Measurements from ENCODE around the gene MVK. TPM values are rescaled to one million over a fixed set of nuclear protein-coding genes. Genes with fewer than 3 reads are reported as not detected.
A peak's percentile ranks its signal among the peaks of the same experiment; 100 is the strongest.

MVK gene
- total and polyA plus RNA-seq, 2 of the 4 experiments (the other 2 are of a cell fraction): 6.6 to 11.5 TPM

GRCh38 chr12:109539508-109539907, 34.1 kb upstream of the MVK start:
- Histone ChIP-seq H3K4me1 (ENCODE audit: control insufficient read depth, insufficient read depth, low read length) (peaks cover 9% of the 10 kb centered on the region), H2AK9ac (replicated peaks; ENCODE audit: low read depth, low read length, poor library complexity) (peak overlapping the region; percentile 76), H4K91ac (ENCODE audit: insufficient read depth, low read depth, low read length) (peak overlapping the region; percentile 62), H2BK5ac (ENCODE audit: low read depth, low read length, poor library complexity, severe bottlenecking) (peak overlapping the region; percentile 42), H4K5ac (ENCODE audit: low read depth, low read length) (no peak overlapping the region), H3K4me2 (ENCODE audit: low read depth, low read length) (no peak overlapping the region), H2AFZ (replicated peaks; ENCODE audit: low read length, poor library complexity) (peak overlapping the region; percentile 77), H4K8ac (ENCODE audit: low read depth in 2 of 2, low read length in 2 of 2) (peak overlapping the region in 1 of 2 experiments; percentile 39; a peak in 1 of 4 replicates), H3K4me3 (ENCODE audit: insufficient read depth, low read depth, low read length) (no peak overlapping the region), H3K79me1 (ENCODE audit: low read depth in 1 of 2, low read length in 2 of 2) (peaks cover 0 to 4% of the 10 kb centered on the region in 2 experiments; a peak in 3 of 4 replicates), H2BK20ac (ENCODE audit: low read depth, low read length) (0 out of 2 replicates have a peak overlapping the region, but pooled peaks have one; percentile 55), H2BK120ac (ENCODE audit: low read depth, low read length) (peak overlapping the region; percentile 76), H2BK15ac (ENCODE audit: low read depth, low read length) (no peak overlapping the region), H3K9ac (ENCODE audit: low read depth, low read length) (no peak overlapping the region), H2AK5ac (ENCODE audit: low read depth, low read length) (0 out of 2 replicates have a peak overlapping the region, but pooled peaks have one; percentile 60), H3K18ac (ENCODE audit: low read depth, low read length) (no peak overlapping the region), H4K20me1 (ENCODE audit: insufficient read depth, low read length) (no peaks in the 10 kb centered on the region), H3K14ac (replicated peaks; ENCODE audit: low read depth, low read length) (peak overlapping the region; percentile 58; the same call in 1 of the 2 replicates), H3K56ac (ENCODE audit: extremely low read depth, insufficient read depth, low read length) (no peak overlapping the region), H3K9me3 (ENCODE audit: control insufficient read depth, insufficient read depth, low read length) (no peaks in the 10 kb centered on the region), H3K23ac (ENCODE audit: low read depth, low read length) (no peak overlapping the region), H3K27me3 (ENCODE audit: control insufficient read depth, insufficient read depth, low read length) (no peaks in the 10 kb centered on the region), H3K36me3 (ENCODE audit: control insufficient read depth, insufficient read depth, low read length) (peaks cover 14% of the 10 kb centered on the region; the same call in 1 of the 2 replicates), H3K9me1 (ENCODE audit: insufficient read depth, low read length) (peaks cover 8% of the 10 kb centered on the region), H3K27ac (ENCODE audit: insufficient read depth, low read length) (no peak overlapping the region; the same call in 1 of the 2 replicates), H3K4ac (ENCODE audit: low read depth, low read length) (peak overlapping the region; percentile 70)
- dilution Hi-C loops (cut with HindIII; ENCODE audit: low sequenced_read_pairs, unreplicated experiment): no loop called here
- CTCF ChIA-PET: no interaction called here
- intact Hi-C loops (cut with micrococcal nuclease): no loop called here
- in situ Hi-C loops (cut with MboI; ENCODE audit: low sequenced_read_pairs): no loop called here
- 26% methylated on average over 7 of the region's 9 CpGs; no CpG with 5 or more reads in 1 of the 2 experiments for WGBS, 2 experiments (ENCODE audit: extremely low coverage in 2 of 2, insufficient read length in 1 of 2)
- peak; percentile 63 for TF ChIP-seq FOS (IDR thresholded peaks at IDR 0.05; ENCODE audit: low read depth, low read length)
- TF ChIP-seq CEBPB (IDR thresholded peaks at IDR 0.05; ENCODE audit: low read depth, low read length): 0 out of 2 replicates have a peak, but pooled peaks have one; percentile 16
- TF ChIP-seq NFE2L2 (IDR thresholded peaks at IDR 0.05; ENCODE audit: low read depth, low read length): no peak
- POLR2A ChIA-PET (ENCODE audit: unreplicated experiment): no interaction called here
- BruUV-seq (replicated peaks): no TSS peak
- DNase-seq (peak; percentile 81), ATAC-seq (ENCODE audit: low read depth) (peak; percentile 71)
